ENCODE results near the gene HLCS. TPM values are rescaled to one million over a fixed set of nuclear protein-coding genes. Genes with fewer than 3 reads are reported as not detected.

The HLCS gene
- total and polyA plus RNA-seq, 2 donors = 8.6 to 22.9 TPM

- Histone ChIP-seq H3K4me1 (ENCODE audit: insufficient read depth) (peaks cover 1% of the 10 kb centered on the region), H3K27ac (ENCODE audit: low read depth) (no peak overlapping the region), H3K36me3 (ENCODE audit: insufficient read depth) (no peaks in the 10 kb centered on the region), H3K4me3 (ENCODE audit: low read depth, low read length) (no peak overlapping the region)
- no peak for DNase-seq (ENCODE audit: extremely low spot score)
- 78% methylated on average over 10 of the region's 10 CpGs for WGBS
Observed at GRCh38 chr21:36751383-36751782, 215.1 kb downstream of the HLCS start.

DNA sequence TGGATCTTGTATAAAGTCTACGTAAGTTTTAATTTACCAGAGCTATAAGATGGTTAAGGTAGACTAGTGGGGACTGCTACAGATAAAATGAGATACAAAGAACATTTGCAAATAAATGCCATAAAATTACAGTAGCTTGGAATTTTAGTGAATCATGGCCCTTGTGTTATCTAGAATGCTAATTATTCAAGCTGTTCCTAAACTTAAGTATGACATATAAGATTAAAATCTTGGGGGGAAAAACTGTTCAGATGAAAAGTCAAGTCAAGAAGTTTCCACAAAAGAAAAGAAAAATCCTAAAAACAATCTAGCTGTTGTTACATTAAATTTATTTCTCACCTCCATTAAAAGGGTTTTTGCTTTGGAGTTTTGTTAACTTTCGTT lies 215.9 kb downstream of the HLCS start:
- WGBS = 95% methylated on average over 2 of the region's 2 CpGs

DNA sequence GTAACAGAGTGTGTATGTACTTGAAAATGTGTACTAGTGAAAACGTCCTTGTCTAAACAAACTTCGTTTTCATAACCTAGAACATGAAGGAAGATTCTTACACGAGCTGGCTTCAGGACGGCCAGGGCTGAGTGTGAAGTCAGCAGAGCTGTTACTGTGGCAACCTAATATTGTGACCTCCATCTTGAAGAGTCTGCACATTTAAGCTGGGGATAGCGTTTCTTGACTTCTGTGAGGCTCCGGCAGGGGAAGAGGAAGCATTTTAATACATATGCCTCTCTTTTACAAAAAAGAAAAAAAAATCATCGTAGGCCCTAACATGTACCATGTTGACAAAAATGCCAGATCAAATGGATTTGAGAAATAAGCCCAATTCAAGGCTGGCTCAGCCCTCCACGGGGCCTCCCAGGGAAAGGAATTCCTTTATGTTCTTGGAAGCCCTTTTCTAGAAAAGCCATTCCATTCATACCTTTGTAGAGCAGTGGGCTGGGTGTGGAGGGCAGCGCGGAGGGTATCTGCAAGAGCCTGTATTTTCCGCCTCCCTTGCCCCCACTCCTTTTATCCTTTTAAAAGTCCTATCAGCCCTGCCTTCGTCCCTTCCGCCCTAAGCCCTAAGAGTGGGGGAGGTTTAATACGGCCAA lies 216.4 kb downstream of the HLCS start:
- H3K36me3 ChIP-seq (ENCODE audit: insufficient read depth) = no peaks in the 10 kb centered on the region
- H3K4me1 ChIP-seq (ENCODE audit: insufficient read depth) = peaks cover 1% of the 10 kb centered on the region
- peak; percentile 47 for DNase-seq (ENCODE audit: extremely low spot score)
- WGBS = 54% methylated on average over 14 of the region's 14 CpGs
- H3K27ac ChIP-seq (ENCODE audit: low read depth) = no peak overlapping the region
- H3K4me3 ChIP-seq (ENCODE audit: low read depth, low read length) = no peak overlapping the region

More for the DNA sequence above, 215.9 kb downstream of the HLCS start:
- Histone ChIP-seq H3K4me1 (ENCODE audit: insufficient read depth) (peaks cover 1% of the 10 kb centered on the region), H3K36me3 (ENCODE audit: insufficient read depth) (no peaks in the 10 kb centered on the region), H3K4me3 (ENCODE audit: low read depth, low read length) (no peak overlapping the region), H3K27ac (ENCODE audit: low read depth) (no peak overlapping the region)
- no peak for DNase-seq (ENCODE audit: extremely low spot score)

DNA sequence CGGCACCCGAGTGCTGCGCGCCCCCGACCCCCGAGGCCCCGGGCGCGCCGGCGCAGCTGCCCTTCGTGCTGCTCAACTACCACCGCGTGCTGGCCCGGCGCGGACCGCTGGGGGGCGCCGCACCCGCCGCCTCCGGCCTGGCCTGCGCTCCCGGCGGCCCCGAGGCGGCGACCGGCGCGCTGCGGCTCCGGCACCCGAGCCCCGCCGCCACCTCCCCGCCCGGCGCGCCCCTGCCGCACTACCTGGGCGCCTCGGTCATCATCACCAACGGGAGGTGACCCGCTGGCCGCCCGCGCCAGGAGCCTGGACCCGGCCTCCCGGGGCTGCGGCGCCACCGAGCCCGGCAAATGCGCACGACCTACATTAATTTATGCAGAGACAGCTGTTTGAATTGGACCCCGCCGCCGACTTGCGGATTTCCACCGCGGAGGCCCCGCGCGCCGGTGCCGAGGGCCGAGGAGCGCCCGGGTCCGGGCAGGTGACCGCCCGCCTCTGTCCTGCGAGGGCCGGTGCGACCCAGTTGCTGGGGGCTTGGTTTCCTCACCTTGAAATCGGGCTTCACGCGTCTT lies 218.6 kb downstream of the HLCS start:
- no peaks in the 10 kb centered on the region for H3K36me3 ChIP-seq (ENCODE audit: insufficient read depth)
- DNase-seq (ENCODE audit: extremely low spot score) = no peak
- peaks cover 1% of the 10 kb centered on the region for H3K4me1 ChIP-seq (ENCODE audit: insufficient read depth)
- peak overlapping the region; percentile 53 for H3K4me3 ChIP-seq (ENCODE audit: low read depth, low read length)
- H3K27ac ChIP-seq (ENCODE audit: low read depth) = no peak overlapping the region
- 5% methylated on average over 78 of the region's 80 CpGs for WGBS

GRCh38 chr21:36747041-36747814 lies 219.2 kb downstream of the HLCS start:
- no peak for DNase-seq (ENCODE audit: extremely low spot score)
- WGBS = 12% methylated on average over 62 of the region's 62 CpGs
- Histone ChIP-seq H3K27ac (ENCODE audit: low read depth) (no peak overlapping the region), H3K4me3 (ENCODE audit: low read depth, low read length) (peak overlapping the region; percentile 53), H3K4me1 (ENCODE audit: insufficient read depth) (peaks cover 1% of the 10 kb centered on the region), H3K36me3 (ENCODE audit: insufficient read depth) (no peaks in the 10 kb centered on the region)

DNA sequence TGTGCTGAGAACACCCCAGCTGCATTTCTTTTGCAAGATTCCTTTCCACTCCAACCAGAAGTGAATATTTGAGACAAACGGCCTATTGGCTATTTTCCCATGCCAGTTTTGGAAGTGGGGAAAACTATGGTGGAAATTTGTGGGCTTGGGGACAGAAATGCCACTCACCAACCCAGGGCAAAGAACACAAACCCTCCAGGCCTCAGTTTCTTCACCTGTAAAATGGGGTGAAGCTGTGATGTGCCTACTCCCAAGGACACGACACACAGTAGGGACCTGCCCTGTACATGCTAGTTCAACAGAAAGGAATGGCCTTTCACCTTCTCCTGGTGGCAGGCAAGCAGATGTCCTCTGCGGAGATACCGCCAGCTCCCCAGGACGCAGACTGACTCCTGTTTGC lies 221.0 kb downstream of the HLCS start:
- Histone ChIP-seq H3K4me1 (ENCODE audit: insufficient read depth) (peaks cover 1% of the 10 kb centered on the region), H3K27ac (ENCODE audit: low read depth) (no peak overlapping the region), H3K36me3 (ENCODE audit: insufficient read depth) (no peaks in the 10 kb centered on the region), H3K4me3 (ENCODE audit: low read depth, low read length) (no peak overlapping the region)
- WGBS = 90% methylated on average over 5 of the region's 5 CpGs
- no peak for DNase-seq (ENCODE audit: extremely low spot score)

DNA sequence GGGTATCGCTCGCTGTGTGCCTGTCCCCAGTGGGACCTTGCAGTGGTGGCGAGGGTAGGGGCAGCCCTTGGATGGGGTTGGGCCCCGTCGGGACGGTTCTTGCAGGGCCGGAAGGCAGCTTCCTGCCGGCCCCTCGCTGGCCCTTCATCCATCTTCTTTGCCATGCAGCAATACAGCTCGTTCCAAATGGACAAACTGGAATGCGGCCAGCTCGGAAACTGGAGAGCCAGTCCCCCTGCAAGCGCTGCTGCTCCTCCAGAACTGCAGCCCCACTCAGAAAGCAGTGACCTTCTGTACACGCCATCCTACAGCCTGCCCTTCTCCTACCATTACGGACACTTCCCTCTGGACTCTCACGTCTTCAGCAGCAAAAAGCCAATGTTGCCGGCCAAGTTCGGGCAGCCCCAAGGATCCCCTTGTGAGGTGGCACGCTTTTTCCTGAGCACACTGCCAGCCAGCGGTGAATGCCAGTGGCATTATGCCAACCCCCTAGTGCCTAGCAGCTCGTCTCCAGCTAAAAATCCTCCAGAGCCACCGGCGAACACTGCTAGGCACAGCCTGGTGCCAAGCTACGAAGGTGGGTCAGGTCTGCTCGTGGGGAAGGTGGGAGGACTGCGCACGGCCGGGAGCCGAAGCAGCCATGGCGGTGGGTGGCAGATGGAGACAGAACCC lies 221.8 kb downstream of the HLCS start:
- no peak overlapping the region for H3K27ac ChIP-seq (ENCODE audit: low read depth)
- WGBS = 65% methylated on average over 30 of the region's 30 CpGs
- H3K4me3 ChIP-seq (ENCODE audit: low read depth, low read length) = no peak overlapping the region
- H3K4me1 ChIP-seq (ENCODE audit: insufficient read depth) = peaks cover 1% of the 10 kb centered on the region
- no peaks in the 10 kb centered on the region for H3K36me3 ChIP-seq (ENCODE audit: insufficient read depth)
- no peak for DNase-seq (ENCODE audit: extremely low spot score)

GRCh38 chr21:36744190-36744559 lies 222.3 kb downstream of the HLCS start:
- H3K4me1 ChIP-seq (ENCODE audit: insufficient read depth) = peaks cover 1% of the 10 kb centered on the region
- H3K4me3 ChIP-seq (ENCODE audit: low read depth, low read length) = no peak overlapping the region
- WGBS = 94% methylated on average over 3 of the region's 3 CpGs
- no peak for DNase-seq (ENCODE audit: extremely low spot score)
- no peaks in the 10 kb centered on the region for H3K36me3 ChIP-seq (ENCODE audit: insufficient read depth)
- H3K27ac ChIP-seq (ENCODE audit: low read depth) = no peak overlapping the region

DNA sequence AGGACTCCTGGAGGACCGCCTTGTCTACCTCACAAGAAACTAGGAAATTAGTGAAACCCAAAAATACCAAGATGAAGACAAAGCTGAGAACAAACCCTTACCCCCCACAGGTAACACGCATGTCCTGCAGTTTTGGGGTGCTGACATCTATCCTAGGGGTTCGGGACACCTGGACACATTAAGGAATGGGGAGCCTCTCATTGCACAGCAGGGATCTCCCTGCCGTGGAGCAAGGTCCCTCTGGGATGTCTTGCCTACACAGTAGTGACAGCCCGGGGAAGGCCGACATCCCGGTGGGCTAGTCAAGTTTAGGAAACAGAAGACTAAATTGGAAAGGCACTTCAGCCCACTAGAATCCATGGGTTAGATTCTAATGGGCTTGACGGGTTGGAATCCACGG lies 223.0 kb downstream of the HLCS start:
- no peaks in the 10 kb centered on the region for H3K36me3 ChIP-seq (ENCODE audit: insufficient read depth)
- 95% methylated on average over 9 of the region's 9 CpGs for WGBS
- no peak overlapping the region for H3K4me3 ChIP-seq (ENCODE audit: low read depth, low read length)
- H3K4me1 ChIP-seq (ENCODE audit: insufficient read depth) = peaks cover 1% of the 10 kb centered on the region
- no peak for DNase-seq (ENCODE audit: extremely low spot score)
- H3K27ac ChIP-seq (ENCODE audit: low read depth) = no peak overlapping the region

GRCh38 chr21:36743008-36743407 lies 223.5 kb downstream of the HLCS start:
- 91% methylated on average over 7 of the region's 7 CpGs for WGBS
- H3K36me3 ChIP-seq (ENCODE audit: insufficient read depth) = no peaks in the 10 kb centered on the region
- no peak overlapping the region for H3K27ac ChIP-seq (ENCODE audit: low read depth)
- H3K4me1 ChIP-seq (ENCODE audit: insufficient read depth) = peaks cover 1% of the 10 kb centered on the region
- no peak for DNase-seq (ENCODE audit: extremely low spot score)
- H3K4me3 ChIP-seq (ENCODE audit: low read depth, low read length) = no peak overlapping the region

- DNase-seq (ENCODE audit: extremely low spot score) = no peak
- Histone ChIP-seq H3K4me3 (ENCODE audit: low read depth, low read length) (no peak overlapping the region), H3K4me1 (ENCODE audit: insufficient read depth) (no peaks in the 10 kb centered on the region), H3K36me3 (ENCODE audit: insufficient read depth) (no peaks in the 10 kb centered on the region), H3K27ac (ENCODE audit: low read depth) (no peak overlapping the region)
- WGBS = 92% methylated on average over 21 of the region's 21 CpGs
Observed at GRCh38 chr21:36741506-36741905, 225.0 kb downstream of the HLCS start.

DNA sequence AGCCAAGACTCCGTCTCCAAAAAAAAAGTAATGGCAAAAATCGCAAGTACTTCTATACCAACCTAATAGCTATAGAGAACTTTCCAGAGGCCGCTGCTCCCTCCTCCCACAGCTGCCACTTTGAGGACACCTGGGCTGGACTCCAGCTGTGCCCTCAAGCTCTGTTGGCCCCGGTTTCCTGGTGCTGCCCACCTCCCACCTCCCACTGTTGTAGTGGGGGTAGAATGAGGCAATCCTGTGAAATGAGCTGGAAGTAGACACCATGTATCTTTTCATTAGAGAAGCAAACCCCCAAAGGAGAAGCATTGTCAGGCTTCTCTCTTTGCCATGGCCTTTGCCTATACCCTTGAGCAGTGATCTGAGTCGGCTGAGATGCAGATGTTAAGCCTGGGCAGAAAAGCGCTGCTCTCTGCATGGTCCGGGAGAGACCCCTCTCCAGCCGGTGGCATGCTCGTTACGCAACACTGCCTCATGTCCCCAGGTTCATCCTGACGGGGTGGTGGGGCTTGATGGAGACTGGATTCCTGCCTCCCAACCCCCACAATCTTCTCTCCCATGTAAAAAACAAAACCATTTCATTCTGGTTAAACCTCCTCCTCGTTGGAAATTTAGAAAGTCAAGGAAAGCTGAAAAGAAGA lies 227.9 kb downstream of the HLCS start:
- WGBS = 67% methylated on average over 12 of the region's 12 CpGs
- H3K36me3 ChIP-seq (ENCODE audit: insufficient read depth) = no peaks in the 10 kb centered on the region
- DNase-seq (ENCODE audit: extremely low spot score) = no peak
- no peak overlapping the region for H3K27ac ChIP-seq (ENCODE audit: low read depth)
- no peak overlapping the region for H3K4me3 ChIP-seq (ENCODE audit: low read depth, low read length)
- no peaks in the 10 kb centered on the region for H3K4me1 ChIP-seq (ENCODE audit: insufficient read depth)

GRCh38 chr21:36735724-36736320 lies 230.6 kb downstream of the HLCS start:
- no peak for DNase-seq (ENCODE audit: extremely low spot score)
- Histone ChIP-seq H3K27ac (ENCODE audit: low read depth) (no peak overlapping the region), H3K4me1 (ENCODE audit: insufficient read depth) (no peaks in the 10 kb centered on the region), H3K36me3 (ENCODE audit: insufficient read depth) (no peaks in the 10 kb centered on the region), H3K4me3 (ENCODE audit: low read depth, low read length) (no peak overlapping the region)
- 74% methylated on average over 15 of the region's 15 CpGs for WGBS

All from urinary bladder (tissue), 4 donors.